GM21447 (cell line): Measurements from ENCODE around the gene DPH5.
A peak's percentile ranks its signal among the peaks of the same experiment; 100 is the strongest.
"Not testable (repeated sequence)": the region's sequence is repeated elsewhere in the genome, so short reads cannot be mapped to it uniquely, and the experiment has no call there.

Experiments
- ATAC-seq: cut with Tn5 transposase; IDR thresholded peaks from one replicate; pipeline ENCODE4 v1.9.1; 2021; ENCODE audit not compliant: unreplicated experiment

The DPH5 gene

GRCh38 chr1:101025657-101026429 lies at the start of gene DPH5:
Gene DPH5, minus strand, starts transcription at chr1:101025784. Its CDS starts 341 bp downstream, at chr1:101025443.
- ATAC-seq, result peak; percentile 79

GRCh38 chr1:101073836-101074235 lies 48.3 kb upstream of the DPH5 start:
- ATAC-seq, result no peak

- no peak for ATAC-seq
Measured at GRCh38 chr1:101071470-101071891, 45.9 kb upstream of the DPH5 start.

GRCh38 chr1:101069158-101069557 lies 43.6 kb upstream of the DPH5 start:
- no peak for ATAC-seq

- not testable (repeated sequence) for ATAC-seq
Measured at GRCh38 chr1:101066937-101067335, 41.4 kb upstream of the DPH5 start.

GRCh38 chr1:101066260-101066936 lies 40.8 kb upstream of the DPH5 start:
- ATAC-seq, result no peak

- no peak for ATAC-seq
Measured at GRCh38 chr1:101065575-101065974, 40.0 kb upstream of the DPH5 start.

- ATAC-seq, result no peak
Measured at GRCh38 chr1:101064697-101065096, 39.1 kb upstream of the DPH5 start.

- ATAC-seq, result peak; percentile 66
Measured at GRCh38 chr1:101060992-101061391, 35.4 kb upstream of the DPH5 start.

- ATAC-seq, result no peak
Measured at GRCh38 chr1:101059945-101060542, 34.5 kb upstream of the DPH5 start.

- no peak for ATAC-seq
Measured at GRCh38 chr1:101055623-101056022, 30.0 kb upstream of the DPH5 start.

- ATAC-seq, result peak; percentile 91
Measured at GRCh38 chr1:101051688-101052638, 26.4 kb upstream of the DPH5 start.

GRCh38 chr1:101050869-101051268 lies 25.3 kb upstream of the DPH5 start:
- no peak for ATAC-seq

- ATAC-seq, result no peak
Measured at GRCh38 chr1:101044749-101045148, 19.2 kb upstream of the DPH5 start.

- ATAC-seq, result no peak
Measured at GRCh38 chr1:101044259-101044658, 18.7 kb upstream of the DPH5 start.

- ATAC-seq, result no peak
Measured at GRCh38 chr1:101043776-101044175, 18.2 kb upstream of the DPH5 start.

- no peak for ATAC-seq
Measured at GRCh38 chr1:101041300-101041699, 15.7 kb upstream of the DPH5 start.

GRCh38 chr1:101040666-101041065 lies 15.1 kb upstream of the DPH5 start:
- ATAC-seq, result no peak

- no peak for ATAC-seq
Measured at GRCh38 chr1:101039245-101039644, 13.7 kb upstream of the DPH5 start.

GRCh38 chr1:101037316-101037715 lies 11.7 kb upstream of the DPH5 start:
- ATAC-seq, result no peak

- ATAC-seq, result no peak
Measured at GRCh38 chr1:101033017-101033416, 7.4 kb upstream of the DPH5 start.
